KOPT-K1 (cell line): ENCODE data around the gene PEX11B.

Source experiments
- H3K27ac ChIP-seq: fragments of 200-600 bp; sonication (generic); 2 replicates; pipeline ENCODE4 v1.5.1; 2016; ENCODE audit warnings: antibody characterized with exemption, mild to moderate bottlenecking, low read depth, low read length; ENCODE audit not compliant: poor library complexity, severe bottlenecking
- H3K36me3 ChIP-seq: fragments of 200-600 bp; sonication (generic); 2 replicates; pipeline ENCODE4 v1.5.1; 2017; ENCODE audit warnings: antibody characterized with exemption, mild to moderate bottlenecking, low read length, moderate library complexity; ENCODE audit not compliant: insufficient read depth
- H3K9me3 ChIP-seq: fragments of 200-600 bp; sonication (generic); 2 replicates; pipeline ENCODE4 v1.5.1; 2017; ENCODE audit warnings: antibody characterized with exemption, low read length, mild to moderate bottlenecking; ENCODE audit not compliant: insufficient read depth, poor library complexity, severe bottlenecking

Gene PEX11B

DNA sequence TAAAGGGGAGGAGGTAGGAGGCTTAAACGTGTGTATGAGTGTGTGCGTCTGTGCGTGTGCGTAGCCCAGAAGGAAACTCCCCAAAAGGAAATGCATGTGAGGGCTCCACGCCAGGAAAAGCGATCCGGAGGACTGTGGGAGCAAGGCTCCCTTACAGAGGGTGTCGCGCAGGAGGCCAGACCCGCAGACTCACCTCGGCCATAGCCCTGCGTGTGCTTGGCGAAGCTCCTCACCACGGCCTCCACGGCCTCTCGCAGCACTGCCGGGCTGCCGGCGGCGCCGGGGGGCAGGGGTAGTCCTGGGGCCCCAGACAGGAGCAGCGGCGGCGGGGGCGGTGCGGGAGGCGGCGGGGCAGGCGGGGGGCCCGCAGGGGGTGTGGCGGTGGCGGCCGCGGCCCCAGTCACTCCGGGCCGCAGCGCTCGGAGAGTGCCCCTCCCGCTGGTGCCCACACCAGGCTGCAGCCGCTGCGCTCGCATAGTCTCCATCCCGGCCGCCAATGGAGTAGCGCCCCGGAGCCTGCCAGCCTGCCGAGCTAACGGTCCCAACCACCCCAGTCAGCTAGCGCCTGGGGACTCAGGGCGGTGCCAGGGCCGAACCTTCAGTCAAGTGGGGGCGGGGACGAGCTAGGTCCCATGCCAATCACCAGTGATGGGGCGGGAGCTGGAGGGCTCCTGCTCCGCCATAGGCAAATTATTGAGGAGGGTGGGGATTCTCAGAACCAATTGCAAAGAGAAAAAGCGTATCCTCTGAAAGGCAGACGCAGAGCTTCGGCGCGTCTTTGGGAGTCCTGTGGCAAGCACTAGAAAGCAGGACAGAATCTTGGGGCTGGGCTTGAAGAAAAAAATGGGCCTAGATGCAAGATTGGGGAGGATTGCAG, 39.2 kb upstream of the PEX11B start, which contains the start of gene LIX1L:
LIX1L (minus strand) TSS at position 575 of the 877 bp plus-strand sequence; CDS start at position 485, 90 bp downstream.
- H3K27ac ChIP-seq, result peak within 1 kb of the TSS; percentile 88
- H3K36me3 ChIP-seq, result peaks cover 10% of the 10 kb centered on the region; the same call in 1 of the 2 replicates
- no peaks in the 10 kb centered on the region for H3K9me3 ChIP-seq

DNA sequence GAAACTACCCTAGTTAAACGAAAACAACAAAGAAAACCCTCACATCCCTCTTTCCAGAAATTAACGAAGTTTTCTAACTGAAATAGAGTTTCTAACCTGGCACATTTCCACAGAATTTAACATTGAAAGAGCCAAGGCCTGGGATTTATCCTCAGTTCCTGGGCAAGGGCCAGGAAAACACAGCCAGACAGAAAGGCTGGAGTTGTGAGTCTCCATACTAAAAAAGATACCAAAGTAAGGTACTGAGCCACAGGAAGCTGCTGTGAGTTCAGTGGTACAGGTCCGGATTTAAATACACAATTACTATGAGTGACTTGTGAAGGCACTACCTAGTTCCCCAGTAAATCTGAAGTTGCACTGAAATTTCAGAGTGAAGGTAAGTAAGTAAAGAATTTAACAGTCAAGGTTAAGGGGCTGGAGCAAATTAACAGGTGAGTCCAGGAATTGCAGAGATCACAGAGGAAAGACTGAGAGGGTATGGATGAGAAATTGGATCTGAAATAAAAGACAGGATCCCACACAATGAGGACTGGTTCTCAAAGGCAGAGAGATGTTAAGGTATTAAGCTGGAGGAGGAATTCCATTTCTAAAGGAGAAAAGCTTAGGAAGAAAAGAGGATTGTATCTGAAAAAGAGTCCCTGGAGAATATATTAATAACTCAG, 38.4 kb upstream of the PEX11B start:
- Histone ChIP-seq H3K27ac (peak overlapping the region; percentile 88), H3K36me3 (peaks cover 13% of the 10 kb centered on the region), H3K9me3 (no peaks in the 10 kb centered on the region)

DNA sequence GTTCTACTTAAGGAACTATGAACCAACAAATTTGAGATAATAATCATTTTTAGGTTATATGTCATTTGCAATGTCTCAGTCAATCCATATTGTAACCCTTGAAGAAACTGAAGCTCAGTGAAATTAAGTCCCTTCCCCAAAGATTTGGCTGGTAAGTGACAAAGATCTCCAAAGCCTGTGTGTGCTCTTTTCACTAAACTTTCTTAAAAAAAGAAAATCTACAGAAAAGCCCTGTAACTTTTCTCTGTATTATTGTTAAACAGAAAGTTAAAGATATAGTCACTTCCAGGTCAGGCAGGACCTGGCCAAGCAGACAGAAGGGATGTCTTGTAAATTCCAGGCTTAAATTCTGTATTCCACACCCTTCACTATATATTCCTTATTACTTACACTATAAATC, 37.8 kb upstream of the PEX11B start:
- Histone ChIP-seq H3K9me3 (no peaks in the 10 kb centered on the region), H3K27ac (peak overlapping the region; percentile 88), H3K36me3 (peaks cover 15% of the 10 kb centered on the region)

DNA sequence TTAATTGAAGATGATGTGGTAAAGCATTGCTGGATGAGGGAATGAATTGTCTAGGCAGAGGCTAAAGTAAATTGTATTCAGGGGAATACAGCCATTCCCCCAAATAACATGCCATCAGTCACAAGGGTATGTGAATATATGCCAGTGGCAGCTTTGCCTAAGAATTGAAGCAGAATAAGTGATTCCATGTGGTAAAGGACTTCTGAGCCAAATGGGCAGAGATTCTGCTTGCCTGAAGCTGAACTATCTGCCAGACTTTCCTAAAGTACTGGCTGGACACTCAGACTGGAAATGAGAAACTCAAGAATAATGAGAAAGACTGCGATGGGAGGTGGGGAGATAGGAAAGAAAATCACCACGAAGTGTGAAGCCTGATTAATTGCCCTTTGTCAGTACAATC, 36.9 kb upstream of the PEX11B start:
- no peak overlapping the region for H3K27ac ChIP-seq
- H3K9me3 ChIP-seq, result no peaks in the 10 kb centered on the region
- peaks cover 15% of the 10 kb centered on the region for H3K36me3 ChIP-seq

DNA sequence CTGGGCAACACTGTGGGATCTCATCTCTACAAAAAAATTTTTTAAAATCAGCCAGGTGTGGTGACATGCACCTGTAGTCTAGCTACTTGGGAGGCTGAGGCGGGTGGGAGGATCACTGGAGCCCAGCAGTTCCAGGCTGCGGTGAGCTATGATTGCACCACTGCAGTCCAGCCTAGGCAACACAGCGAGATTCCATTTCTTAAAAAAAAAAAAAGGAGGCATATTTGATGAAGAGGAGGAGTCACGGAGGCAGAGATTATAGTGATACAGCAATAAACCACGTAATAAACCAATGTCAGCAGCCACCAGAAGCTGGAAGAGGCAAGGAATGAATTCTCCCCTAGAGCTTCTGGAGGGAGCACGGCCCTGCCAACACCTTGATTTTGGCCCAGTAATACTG, 35.3 kb upstream of the PEX11B start:
- H3K9me3 ChIP-seq, result no peaks in the 10 kb centered on the region
- H3K27ac ChIP-seq, result no peak overlapping the region
- peaks cover 27% of the 10 kb centered on the region for H3K36me3 ChIP-seq

DNA sequence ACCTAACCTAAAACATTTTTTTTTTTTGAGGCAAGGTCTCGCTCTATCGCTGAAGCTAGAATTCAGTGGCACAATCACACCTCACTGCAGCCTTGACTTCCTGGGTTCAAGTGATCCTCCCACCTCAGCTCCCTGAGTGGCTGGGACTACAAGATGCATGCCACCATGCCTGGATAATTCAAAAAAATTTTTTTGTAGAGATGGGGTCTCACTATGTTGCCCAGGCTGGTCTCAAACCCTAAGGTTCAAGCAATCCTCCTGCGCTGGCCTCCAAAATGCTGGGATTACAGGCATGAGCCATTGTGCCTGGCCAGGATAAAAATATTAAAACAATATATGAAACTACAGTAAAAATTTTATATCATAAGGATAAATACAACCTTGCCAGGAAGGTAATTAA, 34.4 kb upstream of the PEX11B start:
- Histone ChIP-seq H3K36me3 (peaks cover 35% of the 10 kb centered on the region), H3K27ac (no peak overlapping the region), H3K9me3 (no peaks in the 10 kb centered on the region)

DNA sequence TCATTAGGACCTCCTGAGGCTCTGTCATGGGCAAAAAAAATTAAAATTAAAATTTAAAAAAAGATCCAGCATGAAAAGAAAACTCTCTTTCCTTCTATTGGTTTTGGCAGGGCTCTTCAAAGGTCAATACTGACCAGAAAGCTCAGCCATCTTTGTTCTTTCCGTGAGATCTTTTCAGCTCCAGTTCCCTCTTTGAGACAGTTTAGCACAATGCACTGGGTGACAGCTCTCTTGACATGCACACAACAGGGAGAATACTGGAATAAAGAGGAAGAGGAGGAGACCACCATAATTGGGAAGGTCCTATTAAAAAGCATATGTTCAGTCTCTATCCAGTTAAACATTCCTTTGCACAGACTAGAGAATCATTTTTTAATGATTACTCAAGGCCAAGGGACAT, 33.0 kb upstream of the PEX11B start:
- no peak overlapping the region for H3K27ac ChIP-seq
- no peaks in the 10 kb centered on the region for H3K9me3 ChIP-seq
- peaks cover 47% of the 10 kb centered on the region for H3K36me3 ChIP-seq

DNA sequence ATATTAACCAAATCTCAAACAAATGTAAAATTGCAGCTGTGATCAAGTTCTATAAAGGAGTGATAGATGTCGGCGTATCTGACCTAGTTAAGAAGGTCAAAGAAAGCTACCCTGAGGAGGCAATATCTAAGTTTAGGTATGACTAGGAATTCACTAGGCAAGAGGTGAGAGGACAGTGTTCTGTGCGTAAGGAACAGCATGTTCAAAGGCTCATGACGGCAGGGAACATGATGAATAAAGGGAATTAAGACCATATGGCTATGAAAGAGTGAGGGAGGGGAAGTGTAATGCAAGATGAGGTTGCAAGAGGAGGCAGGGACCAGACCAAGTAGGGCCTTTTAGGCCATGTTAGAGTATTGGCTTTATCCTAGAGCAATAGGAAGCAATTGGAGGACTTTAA, 30.7 kb upstream of the PEX11B start:
- no peaks in the 10 kb centered on the region for H3K9me3 ChIP-seq
- no peak overlapping the region for H3K27ac ChIP-seq
- H3K36me3 ChIP-seq, result peaks cover 64% of the 10 kb centered on the region

DNA sequence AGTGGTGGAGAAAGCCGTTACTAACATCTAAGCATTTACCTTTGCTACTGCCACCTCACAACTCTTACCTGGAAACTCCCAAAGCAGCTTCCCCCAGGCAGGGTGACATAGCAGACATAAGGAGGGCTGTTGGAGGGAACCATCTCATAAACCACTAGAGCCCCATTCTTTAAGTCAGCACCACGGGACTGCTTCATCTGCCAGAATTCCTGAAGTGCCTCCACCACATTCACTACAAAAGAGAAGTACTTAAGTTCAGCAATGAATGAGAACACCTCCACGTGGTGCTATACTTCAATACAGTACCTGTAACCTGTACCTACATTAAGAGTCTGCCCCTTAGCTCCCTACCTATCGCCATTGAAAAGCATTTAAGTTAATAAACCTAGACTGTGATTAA, 29.0 kb upstream of the PEX11B start:
- Histone ChIP-seq H3K27ac (no peak overlapping the region), H3K9me3 (no peaks in the 10 kb centered on the region), H3K36me3 (peaks cover 70% of the 10 kb centered on the region)

DNA sequence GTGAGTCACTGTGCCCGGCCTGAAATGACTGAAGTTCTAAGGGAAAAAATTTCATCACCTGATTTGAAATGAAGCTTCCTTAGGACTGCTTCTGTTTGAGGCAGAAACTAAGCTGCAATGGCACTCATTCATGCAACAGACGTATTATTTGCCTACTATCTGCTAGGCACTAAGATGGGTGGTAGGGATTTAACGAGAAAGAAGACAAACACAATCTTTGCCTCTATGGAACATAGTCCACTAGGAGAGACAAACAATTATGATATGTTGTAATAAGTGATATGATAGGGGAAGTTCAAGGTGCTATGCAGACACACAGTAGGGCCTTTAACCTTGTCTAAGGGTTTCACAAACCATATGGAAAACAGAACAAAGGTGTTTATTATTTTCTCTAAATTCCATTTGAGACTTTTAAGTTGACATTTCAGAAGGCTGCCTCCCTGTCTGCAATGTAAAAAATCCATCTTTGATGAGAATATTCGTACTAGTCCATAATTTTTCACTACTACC, 28.0 kb upstream of the PEX11B start:
- H3K9me3 ChIP-seq, result no peaks in the 10 kb centered on the region
- no peak overlapping the region for H3K27ac ChIP-seq
- H3K36me3 ChIP-seq, result peaks cover 76% of the 10 kb centered on the region

DNA sequence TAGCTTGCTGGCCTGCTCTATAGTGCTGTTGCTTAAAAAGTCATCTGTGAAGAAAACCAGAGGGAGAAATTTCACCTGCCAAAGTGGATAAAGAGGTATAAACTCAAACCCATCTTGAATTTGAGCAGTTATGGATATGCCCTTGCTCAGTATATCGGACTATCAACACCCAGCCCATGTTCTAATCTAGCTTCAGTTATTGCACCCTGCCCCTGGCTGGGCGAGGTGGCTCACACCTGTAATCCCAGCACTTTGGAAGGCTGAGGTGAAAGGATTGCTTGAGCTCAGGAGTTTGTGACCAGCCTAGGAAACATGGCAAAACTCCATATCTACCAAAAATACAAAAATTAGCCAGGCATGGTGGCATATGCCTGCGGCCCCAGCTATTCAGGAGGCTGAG, 26.0 kb upstream of the PEX11B start:
- no peaks in the 10 kb centered on the region for H3K9me3 ChIP-seq
- H3K36me3 ChIP-seq, result peaks cover 79% of the 10 kb centered on the region
- H3K27ac ChIP-seq, result no peak overlapping the region

DNA sequence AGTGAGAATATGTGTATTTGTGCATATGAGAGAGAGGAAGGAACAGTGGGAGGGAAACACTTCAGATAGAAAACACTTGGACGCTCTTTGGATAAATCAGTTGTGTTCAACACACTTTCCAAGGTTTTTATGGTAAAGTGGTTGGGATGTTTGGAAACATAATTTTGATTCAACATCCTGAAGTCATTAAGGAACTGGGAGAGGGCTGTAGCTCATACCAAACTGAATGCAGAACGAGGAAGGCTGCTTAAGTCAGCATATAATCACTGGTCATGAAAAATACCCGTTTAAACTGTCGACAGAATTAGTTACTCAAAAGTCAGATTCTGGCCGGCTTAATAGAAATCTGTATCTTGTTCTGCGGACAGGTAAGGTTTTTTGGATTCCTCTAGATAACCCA, 24.4 kb upstream of the PEX11B start:
- H3K9me3 ChIP-seq, result no peaks in the 10 kb centered on the region
- peaks cover 65% of the 10 kb centered on the region for H3K36me3 ChIP-seq
- H3K27ac ChIP-seq, result no peak overlapping the region

DNA sequence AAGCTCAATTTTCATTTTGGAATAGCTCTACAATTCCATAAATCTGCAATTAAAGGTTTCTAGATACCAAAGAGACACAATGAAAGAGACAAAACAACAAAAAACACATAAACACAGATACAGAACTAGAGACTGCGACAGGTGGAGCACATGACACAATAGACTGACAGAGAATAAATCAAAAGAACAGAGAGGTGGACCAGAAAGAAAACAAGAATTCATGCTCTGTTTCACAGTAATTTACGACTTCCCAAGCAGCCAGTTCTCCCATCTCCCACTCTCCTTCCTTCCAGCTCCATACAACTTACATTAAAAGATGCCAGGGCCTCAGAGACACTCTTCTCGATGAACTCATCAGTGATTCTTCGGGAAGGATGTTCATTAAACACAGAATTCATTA, 23.9 kb upstream of the PEX11B start:
- Histone ChIP-seq H3K36me3 (peaks cover 65% of the 10 kb centered on the region), H3K9me3 (no peaks in the 10 kb centered on the region), H3K27ac (no peak overlapping the region)

DNA sequence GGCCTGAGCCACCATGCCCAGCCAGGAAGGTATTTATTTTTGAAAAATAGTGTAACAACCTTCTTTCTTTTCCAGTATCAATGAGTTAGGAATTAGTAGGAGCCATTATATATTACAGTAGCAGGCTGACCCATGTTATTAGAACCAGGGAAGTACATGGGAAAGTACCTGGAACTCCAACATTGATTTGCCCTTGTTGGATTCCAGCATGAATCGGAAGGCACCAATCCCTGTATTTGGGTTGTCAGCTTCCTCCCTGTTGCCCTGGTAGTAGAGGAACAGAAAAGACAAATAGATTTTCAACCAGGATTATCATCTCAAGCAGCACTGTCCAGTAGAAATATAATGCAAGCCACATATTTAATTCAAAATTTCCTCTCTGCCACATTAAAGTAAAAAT, 18.9 kb upstream of the PEX11B start:
- no peak overlapping the region for H3K27ac ChIP-seq
- H3K36me3 ChIP-seq, result peaks cover 59% of the 10 kb centered on the region
- no peaks in the 10 kb centered on the region for H3K9me3 ChIP-seq

DNA sequence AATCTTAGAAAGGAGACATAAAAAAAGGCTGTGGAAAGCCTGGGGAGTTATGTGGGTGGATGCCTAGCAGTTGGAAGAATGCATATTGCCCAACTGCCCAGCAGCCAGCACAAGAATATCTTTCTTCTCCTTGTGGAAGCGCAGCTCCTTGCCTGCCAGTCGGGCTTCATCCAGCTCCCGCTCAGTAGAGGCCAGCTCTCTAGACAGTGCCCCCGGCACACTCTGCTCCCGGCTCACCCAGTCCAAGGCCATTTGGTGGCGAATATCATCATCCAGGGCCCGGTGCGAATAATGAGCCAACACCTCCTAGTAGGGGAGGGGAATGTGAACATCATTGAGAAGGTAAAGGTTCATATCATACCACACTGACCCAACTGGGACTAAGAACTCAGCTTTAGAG, 17.7 kb upstream of the PEX11B start:
- H3K27ac ChIP-seq, result no peak overlapping the region
- peaks cover 50% of the 10 kb centered on the region for H3K36me3 ChIP-seq
- no peaks in the 10 kb centered on the region for H3K9me3 ChIP-seq
